Fibroblast of skin of left biceps (primary cell): ENCODE results near the gene CCDC88A.
"Not testable (repeated sequence)": the region's sequence is repeated elsewhere in the genome, so short reads cannot be mapped to it uniquely, and the experiment has no call there.

Experiments
- DNase-seq, 2 experiments: peaks; one replicate each; pipeline ENCODE4 v3.0.0-alpha.2; 2013; ENCODE audit warnings: low read depth in 2 of 2

CCDC88A gene

GRCh38 chr2:55296393-55296792, 123.3 kb downstream of the CCDC88A start:
- DNase-seq, result no peak

GRCh38 chr2:55283083-55283482, 136.6 kb downstream of the CCDC88A start:
- DNase-seq, result no peak

- DNase-seq, result peak; percentile 51
Measured at GRCh38 chr2:55282110-55282917, 137.3 kb downstream of the CCDC88A start.

DNA sequence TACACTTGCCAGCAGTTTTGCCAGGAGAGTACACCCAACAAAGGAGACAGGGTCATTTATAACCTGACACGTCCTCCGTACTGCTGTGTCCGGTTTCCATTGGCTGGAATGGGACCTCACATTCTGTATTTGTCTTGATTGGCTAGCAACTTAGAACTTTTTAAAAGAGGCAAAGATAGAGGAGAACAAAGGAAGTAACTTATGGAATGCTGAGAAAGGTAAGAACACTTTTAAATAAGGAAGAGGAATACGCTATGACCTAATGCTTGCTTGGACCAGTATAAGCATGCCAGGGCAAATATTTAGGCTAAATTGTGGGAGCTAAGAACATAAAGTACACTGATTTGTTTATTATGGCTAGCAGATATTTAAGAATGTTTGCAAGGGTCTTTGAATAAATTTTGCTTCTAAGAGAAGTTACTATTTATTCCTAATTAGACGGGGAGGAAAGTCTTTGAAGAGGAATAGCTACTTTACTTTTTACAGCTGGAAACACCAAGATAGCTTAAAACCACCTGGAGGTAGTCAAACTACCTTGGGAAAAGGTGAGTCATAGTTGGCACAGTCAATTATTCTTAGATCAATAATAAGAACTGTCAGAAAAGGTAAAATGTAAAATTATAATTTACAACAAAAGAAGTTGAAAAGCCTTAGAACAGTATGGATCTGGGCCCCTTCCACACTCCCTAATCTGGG, 138.7 kb downstream of the CCDC88A start:
- not testable (repeated sequence) for DNase-seq

- DNase-seq, result not testable (repeated sequence)
Measured at GRCh38 chr2:55279859-55280424, 139.7 kb downstream of the CCDC88A start.

- not testable (repeated sequence) for DNase-seq
Measured at GRCh38 chr2:55279214-55279835, 140.3 kb downstream of the CCDC88A start.

DNA sequence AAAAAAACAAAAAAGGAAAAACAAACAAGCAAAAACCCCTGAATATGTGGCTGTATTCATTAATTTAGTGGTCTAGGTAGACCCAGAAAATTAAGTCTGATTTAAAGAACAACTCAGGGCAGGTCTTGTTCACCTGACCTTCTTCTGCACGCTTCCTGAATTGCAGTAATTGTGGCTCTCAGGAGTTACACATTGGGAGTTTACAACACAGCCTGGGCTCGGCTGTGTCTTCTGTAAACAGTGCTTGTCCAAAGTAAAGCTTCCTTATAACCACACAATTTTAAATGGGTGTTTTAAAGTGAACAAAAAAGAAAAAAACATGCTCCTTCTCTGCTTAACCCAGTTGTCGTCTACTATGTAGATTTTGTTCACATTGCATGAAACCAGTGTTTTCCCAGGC, 142.3 kb downstream of the CCDC88A start:
- no peak for DNase-seq

- DNase-seq, result not testable (repeated sequence)
Measured at GRCh38 chr2:55274346-55274745, 145.3 kb downstream of the CCDC88A start.

- DNase-seq, result no peak
Measured at GRCh38 chr2:55269645-55269990, 150.0 kb downstream of the CCDC88A start.

DNA sequence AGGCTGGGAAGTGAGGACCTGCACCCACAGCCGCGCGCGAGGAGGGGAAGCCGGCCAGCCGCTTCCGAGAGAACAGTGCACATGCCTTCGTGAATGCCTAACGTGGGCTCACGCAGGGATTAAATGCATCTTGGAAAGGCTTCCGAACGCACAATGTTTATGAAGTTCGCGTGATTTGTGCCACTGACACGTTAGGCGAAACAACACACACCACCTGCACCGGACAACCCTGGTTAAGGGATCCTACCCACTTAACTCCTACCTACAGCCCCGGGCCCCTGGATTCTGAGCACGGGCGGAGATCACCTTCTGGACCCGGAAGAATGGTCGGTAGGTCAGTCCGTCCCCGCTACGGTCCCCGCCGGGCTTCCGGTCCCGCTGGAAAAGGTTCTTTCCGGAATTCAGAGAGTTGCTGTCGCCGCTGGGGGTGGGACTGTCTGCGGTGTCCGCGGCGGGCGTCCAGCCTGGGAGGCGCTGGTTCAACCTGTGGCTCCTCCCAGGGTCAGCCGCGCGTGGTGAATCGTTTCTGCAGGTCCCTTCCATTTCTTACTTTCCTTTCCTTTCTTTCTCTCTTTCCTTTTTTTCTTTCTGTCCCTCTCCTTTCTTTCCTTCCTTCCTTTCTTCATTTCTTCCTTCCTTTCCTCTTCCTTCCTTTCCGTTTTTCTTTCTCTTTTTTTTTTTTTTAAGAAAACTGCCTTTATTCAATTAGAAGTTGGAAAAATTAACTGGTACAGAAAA, 150.6 kb downstream of the CCDC88A start, which contains the start of gene MTIF2:
TSS of gene MTIF2 (minus strand) at position 325 of the 738 bp plus-strand sequence. CDS start 5,373 bp downstream, outside the sequence.
- peak; percentile 71 to 75 for DNase-seq

DNA sequence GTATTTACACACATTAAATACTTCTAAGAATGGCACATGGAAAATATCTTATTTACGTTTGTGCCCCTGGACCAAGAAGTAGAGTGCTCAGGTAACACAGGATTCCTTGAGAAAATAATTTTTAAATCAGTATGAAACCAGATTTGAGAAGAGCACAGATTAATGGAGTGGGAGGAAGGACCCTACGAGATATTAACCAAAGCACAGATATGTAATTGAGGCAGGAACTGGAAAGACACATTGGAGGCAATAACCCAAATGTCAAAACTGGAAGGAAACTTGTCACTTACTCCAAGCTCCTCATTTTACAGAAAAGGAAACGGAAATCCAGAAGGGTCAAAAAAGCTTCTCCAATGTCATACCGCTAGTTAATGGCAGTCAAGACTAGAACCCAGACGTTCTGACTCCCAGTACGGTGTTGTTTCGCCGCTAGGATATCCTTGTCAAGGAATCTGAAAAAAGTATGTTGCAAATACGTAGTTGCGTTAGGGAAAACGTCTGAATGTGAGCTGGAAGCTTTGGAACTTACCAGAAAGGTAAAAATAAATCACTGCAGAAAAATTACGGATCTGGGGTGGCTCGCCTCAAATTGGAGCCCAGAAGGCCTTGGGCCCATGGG, 151.3 kb downstream of the CCDC88A start:
- no peak for DNase-seq

- not testable (repeated sequence) for DNase-seq
Measured at GRCh38 chr2:55259586-55259985, 160.1 kb downstream of the CCDC88A start.

GRCh38 chr2:55252832-55253231, 166.8 kb downstream of the CCDC88A start:
- no peak for DNase-seq

DNA sequence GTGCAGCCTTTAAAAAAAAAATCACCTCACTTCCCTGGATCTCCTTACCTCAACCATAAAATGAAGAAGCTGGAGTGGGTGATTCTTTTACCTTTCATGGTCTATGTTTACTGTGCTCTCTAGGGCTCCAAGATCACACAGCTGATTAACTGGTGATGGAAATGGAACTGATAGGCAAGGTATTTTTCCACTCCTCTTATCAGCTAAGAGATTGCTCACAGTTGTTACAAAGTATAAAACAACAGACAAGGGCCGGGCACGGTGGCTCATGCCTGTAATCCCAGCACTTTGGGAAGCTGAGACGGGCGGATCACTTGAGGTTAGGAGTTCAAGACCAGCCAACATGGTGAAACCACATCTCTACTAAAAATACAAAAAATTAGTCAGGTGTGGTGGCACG, 172.6 kb downstream of the CCDC88A start:
- no peak for DNase-seq

DNA sequence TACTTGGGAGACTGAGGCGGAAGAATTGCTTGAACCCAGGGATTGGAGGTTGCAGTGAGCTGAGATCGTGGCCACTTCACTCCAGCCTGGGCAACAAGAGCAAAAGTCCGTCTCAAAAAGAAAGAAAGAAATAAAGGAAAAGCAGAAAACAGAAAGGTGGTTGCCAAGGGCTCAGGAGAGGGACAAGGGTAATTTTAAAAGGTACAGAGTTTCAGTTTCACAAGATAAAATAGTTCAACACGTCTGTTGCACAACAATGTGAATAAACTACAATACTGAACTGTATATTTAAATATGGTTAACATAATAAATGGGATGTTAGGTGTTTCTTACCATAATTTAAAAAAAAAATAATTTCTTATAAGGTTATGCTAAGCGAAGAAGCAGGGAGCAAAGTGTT, 174.2 kb downstream of the CCDC88A start:
- DNase-seq, result no peak

DNA sequence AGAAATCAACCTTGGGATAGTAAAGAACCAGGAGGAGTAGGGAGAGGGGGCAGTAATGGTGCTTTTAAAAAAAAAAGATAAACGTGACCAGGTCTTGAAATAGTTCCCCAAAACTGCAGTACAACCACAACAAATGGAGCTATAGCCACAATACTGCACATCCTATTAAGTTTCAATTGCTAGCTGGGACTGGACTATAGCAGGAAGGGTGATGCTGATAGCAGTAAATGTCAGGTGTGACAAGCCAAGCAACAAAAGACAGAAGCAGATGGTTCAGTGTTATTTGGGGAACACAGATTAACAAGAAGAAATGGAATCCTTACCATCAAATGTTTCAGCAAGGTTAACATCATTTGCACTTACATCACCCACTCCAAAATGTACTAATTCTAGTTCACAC, 177.0 kb downstream of the CCDC88A start:
- no peak for DNase-seq

GRCh38 chr2:55241582-55241981, 178.1 kb downstream of the CCDC88A start:
- DNase-seq, result not testable (repeated sequence)

- no peak for DNase-seq
Measured at GRCh38 chr2:55239656-55240222, 179.9 kb downstream of the CCDC88A start.
